OCI-LY7 (cell line): ENCODE results near the gene KRT80. TPM values are rescaled to one million over a fixed set of nuclear protein-coding genes. Genes with fewer than 3 reads are reported as not detected.
"Not testable (repeated sequence)": the region's sequence is repeated elsewhere in the genome, so short reads cannot be mapped to it uniquely, and the experiment has no call there.

Source experiments
- Bru-seq: library from RNA; stranded (reverse); fragments of 400-500 nt; gene quantifications from one replicate; lab custom pipeline; 2021; lab: Mats Ljungman, UMichigan
- BruChase-seq, 2 experiments: library from RNA; stranded (reverse); fragments of 400-500 nt; gene quantifications; one replicate each; lab custom pipeline; 2021; lab: Mats Ljungman, UMichigan
- BruUV-seq: library from RNA; stranded (reverse); fragments of 400-500 nt; replicated peaks from 2 replicates; lab custom pipeline; 2021; lab: Mats Ljungman, UMichigan
- CTCF ChIA-PET: fragments of 300-600 bp; sonication (Branson Sonifier 250); formaldehyde crosslinking; loops from one replicate; lab custom pipeline; 2022; ENCODE audit warnings: antibody characterized with exemption; ENCODE audit not compliant: unreplicated experiment; lab: Charles Lee
- POLR2A ChIA-PET: fragments of 300-600 bp; sonication (Branson Sonifier 250); formaldehyde crosslinking; loops from one replicate; lab custom pipeline; 2022; ENCODE audit warnings: antibody characterized with exemption; lab: Charles Lee
- DNase-seq: peaks from one replicate; pipeline ENCODE4 v3.0.0-alpha.2; 2015; ENCODE audit warnings: low spot score
- H2AFZ ChIP-seq: fragments of 200-600 bp; sonication (generic), shearing (Covaris generic); 2 replicates; pipeline ENCODE4 v1.6.1; 2014; ENCODE audit warnings: mild to moderate bottlenecking, antibody characterized with exemption, low read length, moderate library complexity
- H3K27ac ChIP-seq: fragments of 200-600 bp; sonication (generic); 2 replicates; pipeline ENCODE4 v1.5.1; 2014; ENCODE audit warnings: mixed run types, low read depth, mild to moderate bottlenecking, moderate library complexity, low read length, inconsistent platforms; ENCODE audit not compliant: poor library complexity, severe bottlenecking
- H3K36me3 ChIP-seq: fragments of 200-600 bp; sonication (generic); 2 replicates; pipeline ENCODE4 v1.6.1; 2014; ENCODE audit warnings: mild to moderate bottlenecking, antibody characterized with exemption, low read length, moderate library complexity, mixed read lengths; ENCODE audit not compliant: insufficient read depth
- H3K4me1 ChIP-seq: fragments of 200-600 bp; sonication (generic); 2 replicates; pipeline ENCODE4 v1.5.1; 2014; ENCODE audit warnings: mild to moderate bottlenecking, low read length; ENCODE audit not compliant: insufficient read depth, poor library complexity, severe bottlenecking
- H3K4me2 ChIP-seq: fragments of 200-600 bp; sonication (generic); 2 replicates; pipeline ENCODE4 v1.6.1; 2014; ENCODE audit warnings: mild to moderate bottlenecking, low read length
- H3K4me3 ChIP-seq: fragments of 200-600 bp; sonication (generic); 2 replicates; pipeline ENCODE4 v1.5.1; 2014; ENCODE audit warnings: mild to moderate bottlenecking, low read depth, low read length; ENCODE audit not compliant: poor library complexity, severe bottlenecking
- H3K79me2 ChIP-seq: fragments of 200-600 bp; sonication (generic); 2 replicates; pipeline ENCODE4 v1.6.1; 2016; ENCODE audit warnings: low read depth, mild to moderate bottlenecking, low read length, moderate library complexity, mixed read lengths; ENCODE audit not compliant: insufficient read depth
- H3K9me2 ChIP-seq: fragments of 200-600 bp; sonication (generic); 2 replicates; pipeline ENCODE4 v1.6.1; 2016; ENCODE audit warnings: mild to moderate bottlenecking, low read length, mixed read lengths; ENCODE audit not compliant: insufficient read depth
- H3K9me3 ChIP-seq: fragments of 200-600 bp; sonication (generic); 2 replicates; pipeline ENCODE4 v1.6.1; 2014; ENCODE audit warnings: mild to moderate bottlenecking, mixed run types, low read length, mixed read lengths
- H4K20me1 ChIP-seq: fragments of 200-600 bp; sonication (generic); 2 replicates; pipeline ENCODE4 v1.6.1; 2014; ENCODE audit warnings: mild to moderate bottlenecking, antibody characterized with exemption, low read length, moderate library complexity, mixed read lengths; ENCODE audit not compliant: insufficient read depth
- EZH2phosphoT487 ChIP-seq: fragments of 200-600 bp; sonication (generic); IDR thresholded peaks from 2 replicates; pipeline ENCODE4 v1.6.1; 2018; ENCODE audit warnings: low read depth, borderline replicate concordance, mild to moderate bottlenecking, mixed run types, antibody characterized with exemption, low read length, moderate library complexity, mixed read lengths
- intact Hi-C: fragments of 100-400 bp; cut with micrococcal nuclease; formaldehyde crosslinking; loops from one replicate; pipeline ENCODE4 v1.10.0; 2022; ENCODE audit not compliant: unreplicated experiment
- long read RNA-seq: library from polyadenylated mRNA; stranded (forward); transcript quantifications from one replicate; pipeline ENCODE4 v2.0.0, GENCODE V29; 2022
- total RNA-seq, 2 experiments: library from RNA; depleted of rRNA in 1 of 2; stranded (reverse); fragments of >200 nt in 1 of 2; shearing (Covaris generic) in 1 of 2; gene quantifications; 2 replicates each; pipeline ENCODE4 v1.2.3, GENCODE V29; 2014 to 2022
- TF ChIP-seq, protein P1 (sequence below): fragments of 200-600 bp; sonication (generic); conservative IDR thresholded peaks from 2 replicates; pipeline ENCODE4 v1.5.1; 2014; ENCODE audit warnings: mild to moderate bottlenecking, antibody characterized with exemption, low read length, moderate library complexity, mixed read lengths

KRT80 gene
- total RNA-seq (2014; rRNA removed; shearing (Covaris generic)) (not detected in 2 replicates), total RNA-seq (2022) (not detected in 2 replicates), Bru-seq, nascent RNA (percentile 15 among the genes with signal in this experiment), BruChase-seq, experiment 1, labeled RNA remaining after a 6-hour chase (percentile 17 among the genes with signal in this experiment), BruChase-seq, experiment 2, labeled RNA remaining after a 2-hour chase (percentile 9 among the genes with signal in this experiment)
- long read RNA-seq = 0 reads

GRCh38 chr12:52191841-52192791 lies at the start of gene KRT80:
Gene KRT80 (minus strand): TSS chr12:52192014. CDS start chr12:52191902, 112 bp downstream.
- no TSS peak for BruUV-seq
- no peak within 1 kb of the TSS for H2AFZ ChIP-seq
- ChIA-PET CTCF (interaction anchor here (0.7 kb wide), 1 partner anchor 66 kb away, joined by 3 read pairs; no protein-coding TSS in a partner anchor), POLR2A (interaction anchor here (0.6 kb wide), 1 partner anchor 19 kb away, joined by 5 read pairs; no protein-coding TSS in a partner anchor)
- no peaks in the 10 kb centered on the region for H3K9me3 ChIP-seq
- no peaks in the 10 kb centered on the region for H3K4me1 ChIP-seq
- no peak for TF ChIP-seq EZH2phosphoT487
- TF ChIP-seq, protein P1, sequence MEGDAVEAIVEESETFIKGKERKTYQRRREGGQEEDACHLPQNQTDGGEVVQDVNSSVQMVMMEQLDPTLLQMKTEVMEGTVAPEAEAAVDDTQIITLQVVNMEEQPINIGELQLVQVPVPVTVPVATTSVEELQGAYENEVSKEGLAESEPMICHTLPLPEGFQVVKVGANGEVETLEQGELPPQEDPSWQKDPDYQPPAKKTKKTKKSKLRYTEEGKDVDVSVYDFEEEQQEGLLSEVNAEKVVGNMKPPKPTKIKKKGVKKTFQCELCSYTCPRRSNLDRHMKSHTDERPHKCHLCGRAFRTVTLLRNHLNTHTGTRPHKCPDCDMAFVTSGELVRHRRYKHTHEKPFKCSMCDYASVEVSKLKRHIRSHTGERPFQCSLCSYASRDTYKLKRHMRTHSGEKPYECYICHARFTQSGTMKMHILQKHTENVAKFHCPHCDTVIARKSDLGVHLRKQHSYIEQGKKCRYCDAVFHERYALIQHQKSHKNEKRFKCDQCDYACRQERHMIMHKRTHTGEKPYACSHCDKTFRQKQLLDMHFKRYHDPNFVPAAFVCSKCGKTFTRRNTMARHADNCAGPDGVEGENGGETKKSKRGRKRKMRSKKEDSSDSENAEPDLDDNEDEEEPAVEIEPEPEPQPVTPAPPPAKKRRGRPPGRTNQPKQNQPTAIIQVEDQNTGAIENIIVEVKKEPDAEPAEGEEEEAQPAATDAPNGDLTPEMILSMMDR = no peak
- H3K27ac ChIP-seq = no peak within 1 kb of the TSS
- DNase-seq = no peak
- no peak within 1 kb of the TSS for H3K4me2 ChIP-seq
- intact Hi-C loops = no loop called here
- no peak within 1 kb of the TSS for H3K4me3 ChIP-seq
- H3K79me2 ChIP-seq = no peaks in the 10 kb centered on the region
- no peaks in the 10 kb centered on the region for H3K36me3 ChIP-seq
- H4K20me1 ChIP-seq = no peaks in the 10 kb centered on the region
- no peaks in the 10 kb centered on the region for H3K9me2 ChIP-seq

DNA sequence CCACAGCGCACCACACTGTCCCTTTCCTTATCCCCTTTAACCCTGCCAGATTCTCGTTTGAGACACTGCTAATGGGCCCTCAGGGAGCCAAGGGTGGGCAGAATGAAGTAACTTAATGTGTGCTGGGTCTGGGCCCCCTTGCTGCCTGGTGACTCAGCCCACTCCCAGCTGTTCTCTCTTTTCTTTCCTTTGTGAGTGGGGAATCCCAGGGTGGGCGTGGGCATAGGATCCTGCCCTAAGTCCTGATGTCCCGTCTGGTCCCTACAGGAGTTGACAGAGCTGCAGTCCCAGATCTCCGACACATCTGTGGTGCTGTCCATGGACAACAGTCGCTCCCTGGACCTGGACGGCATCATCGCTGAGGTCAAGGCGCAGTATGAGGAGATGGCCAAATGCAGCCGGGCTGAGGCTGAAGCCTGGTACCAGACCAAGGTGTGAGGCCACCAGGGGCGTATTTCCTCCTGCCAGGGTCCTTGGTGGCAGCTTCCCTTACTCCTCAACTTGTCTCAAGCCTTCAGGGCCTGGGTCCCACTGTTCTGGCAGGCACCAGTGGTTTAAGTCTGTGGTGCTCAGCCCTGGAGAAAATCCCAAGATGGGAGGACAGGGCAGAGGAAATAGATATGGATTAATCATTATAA lies 49.5 kb upstream of the KRT80 start:
- no peak overlapping the region for H3K4me3 ChIP-seq
- H3K79me2 ChIP-seq = no peaks in the 10 kb centered on the region
- no peak overlapping the region for H3K27ac ChIP-seq
- TF ChIP-seq, protein P1 = no peak; the same call in 1 of the 2 replicates
- no peak for TF ChIP-seq EZH2phosphoT487
- POLR2A ChIA-PET = no interaction called here
- CTCF ChIA-PET = no interaction called here
- DNase-seq = no peak
- H3K36me3 ChIP-seq = no peaks in the 10 kb centered on the region
- no peak overlapping the region for H3K4me2 ChIP-seq
- no peaks in the 10 kb centered on the region for H3K9me3 ChIP-seq
- no peaks in the 10 kb centered on the region; the same call in 1 of the 2 replicates for H4K20me1 ChIP-seq
- no peak overlapping the region for H2AFZ ChIP-seq
- H3K4me1 ChIP-seq = no peaks in the 10 kb centered on the region
- no TSS peak for BruUV-seq
- intact Hi-C loops = no loop called here
- H3K9me2 ChIP-seq = no peaks in the 10 kb centered on the region

GRCh38 chr12:52240247-52240646 lies 48.4 kb upstream of the KRT80 start:
- H4K20me1 ChIP-seq, H3K4me3 ChIP-seq, H2AFZ ChIP-seq, H3K9me2 ChIP-seq, H3K4me2 ChIP-seq, H3K9me3 ChIP-seq, POLR2A ChIA-PET, intact Hi-C loops, H3K79me2 ChIP-seq, H3K27ac ChIP-seq, DNase-seq, CTCF ChIA-PET, H3K4me1 ChIP-seq, BruUV-seq, H3K36me3 ChIP-seq: not testable (repeated sequence)
